Measurements from ENCODE around the gene ADCY3. TPM values are rescaled to one million over a fixed set of nuclear protein-coding genes. Genes with fewer than 3 reads are reported as not detected.

Gene ADCY3
- total RNA-seq (67.6 TPM), polyA plus RNA-seq (10 to 100 TPM in 2 of 4 donors, 1 to 10 TPM in 2; 3.8 to 12.8 (median 7.5) TPM)

GRCh38 chr2:24920098-24920808 lies at the start of gene ADCY3:
Gene ADCY3, minus strand, starts transcription at chr2:24920237. Its CDS starts 1,250 bp downstream, at chr2:24918987.
- H3K27me3 ChIP-seq (ENCODE audit: control insufficient read depth, insufficient read depth, low read length), result no peaks in the 10 kb centered on the region
- Mint-ChIP-seq H3K4me1 (peaks cover 5 to 42% (median 29%) of the 10 kb centered on the region in 4 donors), H3K4me3 (peak within 1 kb of the TSS; percentile 94 to 97 (median 96)), H3K27ac (peak within 1 kb of the TSS; percentile 33 to 95 (median 88)), H3K36me3 (no peaks in the 10 kb centered on the region), H3K27me3 (peaks cover 7% of the 10 kb centered on the region), H3K9me3 (peaks cover 0 to 2% (median 0%) of the 10 kb centered on the region in 7 donors)
- no peaks in the 10 kb centered on the region for H3K36me3 ChIP-seq (ENCODE audit: control insufficient read depth, insufficient read depth, low read length)
- H3K9me3 ChIP-seq (ENCODE audit: control insufficient read depth in 2 of 2, low read length in 2 of 2), result no peaks in the 10 kb centered on the region
- peak within 1 kb of the TSS; percentile 79 for H3K4me3 ChIP-seq (ENCODE audit: low read depth, low read length)
- DNase-seq (peak; percentile 56 to 80 (median 65)), ATAC-seq (ENCODE audit: low read depth in 2 of 2) (peak; percentile 68 to 69)
- peak within 1 kb of the TSS; percentile 55 for H3K27ac ChIP-seq (ENCODE audit: insufficient read depth, low read length, poor library complexity, severe bottlenecking)
- H3K4me1 ChIP-seq (ENCODE audit: control insufficient read depth, insufficient read depth, low read length, poor library complexity, severe bottlenecking), result peaks cover 40% of the 10 kb centered on the region

GRCh38 chr2:24969784-24970183 lies 49.7 kb upstream of the ADCY3 start:
- Mint-ChIP-seq H3K9me3 (no peaks in the 10 kb centered on the region), H3K4me3 (peak overlapping the region in 1 of 4 donors; percentile 1), H3K36me3 (peaks cover 18% of the 10 kb centered on the region), H3K4me1 (peaks cover 8 to 28% (median 23%) of the 10 kb centered on the region in 4 donors), H3K27ac (peak overlapping the region in 1 of 3 donors; percentile 100), H3K27me3 (peaks cover 6% of the 10 kb centered on the region)
- peaks cover 17% of the 10 kb centered on the region for H3K36me3 ChIP-seq (ENCODE audit: control insufficient read depth, insufficient read depth, low read length)
- peaks cover 23% of the 10 kb centered on the region for H3K4me1 ChIP-seq (ENCODE audit: control insufficient read depth, insufficient read depth, low read length, poor library complexity, severe bottlenecking)
- no peaks in the 10 kb centered on the region for H3K9me3 ChIP-seq (ENCODE audit: control insufficient read depth in 2 of 2, low read length in 2 of 2)
- no peak for DNase-seq
- H3K27me3 ChIP-seq (ENCODE audit: control insufficient read depth, insufficient read depth, low read length), result no peaks in the 10 kb centered on the region
- peak overlapping the region; percentile 100 for H3K27ac ChIP-seq (ENCODE audit: insufficient read depth, low read length, poor library complexity, severe bottlenecking)
- ATAC-seq (ENCODE audit: low read depth in 2 of 2), result no peak
- H3K4me3 ChIP-seq (ENCODE audit: low read depth, low read length), result no peak overlapping the region

GRCh38 chr2:24961903-24962302 lies 41.9 kb upstream of the ADCY3 start:
- Histone ChIP-seq H3K9me3 (ENCODE audit: control insufficient read depth in 2 of 2, low read length in 2 of 2) (no peaks in the 10 kb centered on the region), H3K4me3 (ENCODE audit: low read depth, low read length) (no peak overlapping the region), H3K27ac (ENCODE audit: insufficient read depth, low read length, poor library complexity, severe bottlenecking) (no peak overlapping the region), H3K36me3 (ENCODE audit: control insufficient read depth, insufficient read depth, low read length) (peaks cover 68% of the 10 kb centered on the region), H3K27me3 (ENCODE audit: control insufficient read depth, insufficient read depth, low read length) (no peaks in the 10 kb centered on the region), H3K4me1 (ENCODE audit: control insufficient read depth, insufficient read depth, low read length, poor library complexity, severe bottlenecking) (no peaks in the 10 kb centered on the region)
- no peak overlapping the region for H3K27ac Mint-ChIP-seq
- H3K4me3 Mint-ChIP-seq, result no peak overlapping the region
- peaks cover 0 to 3% (median 0%) of the 10 kb centered on the region in 7 donors for H3K9me3 Mint-ChIP-seq
- no peaks in the 10 kb centered on the region for H3K27me3 Mint-ChIP-seq
- H3K4me1 Mint-ChIP-seq, result peaks cover 1 to 31% (median 15%) of the 10 kb centered on the region in 4 donors
- DNase-seq (no peak), ATAC-seq (ENCODE audit: low read depth in 2 of 2) (no peak)
- H3K36me3 Mint-ChIP-seq, result peaks cover 77% of the 10 kb centered on the region

GRCh38 chr2:24959761-24960160 lies 39.7 kb upstream of the ADCY3 start:
- H3K4me1 Mint-ChIP-seq, result peaks cover 0 to 25% (median 14%) of the 10 kb centered on the region in 4 donors
- DNase-seq (no peak), ATAC-seq (ENCODE audit: low read depth in 2 of 2) (no peak)
- no peak overlapping the region for H3K4me3 Mint-ChIP-seq
- Histone ChIP-seq H3K36me3 (ENCODE audit: control insufficient read depth, insufficient read depth, low read length) (peaks cover 76% of the 10 kb centered on the region), H3K4me1 (ENCODE audit: control insufficient read depth, insufficient read depth, low read length, poor library complexity, severe bottlenecking) (no peaks in the 10 kb centered on the region), H3K4me3 (ENCODE audit: low read depth, low read length) (no peak overlapping the region), H3K27me3 (ENCODE audit: control insufficient read depth, insufficient read depth, low read length) (no peaks in the 10 kb centered on the region), H3K27ac (ENCODE audit: insufficient read depth, low read length, poor library complexity, severe bottlenecking) (no peak overlapping the region), H3K9me3 (ENCODE audit: control insufficient read depth in 2 of 2, low read length in 2 of 2) (peaks cover 10 to 11% of the 10 kb centered on the region in 2 experiments)
- peaks cover 1 to 19% (median 8%) of the 10 kb centered on the region in 7 donors for H3K9me3 Mint-ChIP-seq
- H3K36me3 Mint-ChIP-seq, result peaks cover 86% of the 10 kb centered on the region
- no peaks in the 10 kb centered on the region for H3K27me3 Mint-ChIP-seq
- peak overlapping the region in 2 of 3 donors; percentile 5 to 30 for H3K27ac Mint-ChIP-seq

- Histone ChIP-seq H3K4me3 (ENCODE audit: low read depth, low read length) (no peak overlapping the region), H3K9me3 (ENCODE audit: control insufficient read depth in 2 of 2, low read length in 2 of 2) (peaks cover 11 to 13% of the 10 kb centered on the region in 2 experiments), H3K4me1 (ENCODE audit: control insufficient read depth, insufficient read depth, low read length, poor library complexity, severe bottlenecking) (no peaks in the 10 kb centered on the region), H3K36me3 (ENCODE audit: control insufficient read depth, insufficient read depth, low read length) (peaks cover 74% of the 10 kb centered on the region), H3K27ac (ENCODE audit: insufficient read depth, low read length, poor library complexity, severe bottlenecking) (no peak overlapping the region), H3K27me3 (ENCODE audit: control insufficient read depth, insufficient read depth, low read length) (no peaks in the 10 kb centered on the region)
- no peak for ATAC-seq (ENCODE audit: low read depth in 2 of 2)
- Mint-ChIP-seq H3K27me3 (no peaks in the 10 kb centered on the region), H3K4me3 (no peak overlapping the region), H3K9me3 (peaks cover 1 to 23% (median 8%) of the 10 kb centered on the region in 7 donors), H3K4me1 (peaks cover 0 to 25% (median 12%) of the 10 kb centered on the region in 4 donors), H3K36me3 (peaks cover 89% of the 10 kb centered on the region), H3K27ac (no peak overlapping the region)
- no peak for DNase-seq
Measured at GRCh38 chr2:24958411-24958935, 38.4 kb upstream of the ADCY3 start.

GRCh38 chr2:24957976-24958375 lies 37.9 kb upstream of the ADCY3 start:
- no peak overlapping the region for H3K4me3 ChIP-seq (ENCODE audit: low read depth, low read length)
- H3K4me3 Mint-ChIP-seq, result no peak overlapping the region
- H3K4me1 ChIP-seq (ENCODE audit: control insufficient read depth, insufficient read depth, low read length, poor library complexity, severe bottlenecking), result no peaks in the 10 kb centered on the region
- peaks cover 73% of the 10 kb centered on the region for H3K36me3 ChIP-seq (ENCODE audit: control insufficient read depth, insufficient read depth, low read length)
- H3K9me3 Mint-ChIP-seq, result peaks cover 1 to 23% (median 8%) of the 10 kb centered on the region in 7 donors
- H3K9me3 ChIP-seq (ENCODE audit: control insufficient read depth in 2 of 2, low read length in 2 of 2), result peaks cover 11 to 13% of the 10 kb centered on the region in 2 experiments
- DNase-seq (no peak), ATAC-seq (ENCODE audit: low read depth in 2 of 2) (no peak)
- peaks cover 85% of the 10 kb centered on the region for H3K36me3 Mint-ChIP-seq
- peaks cover 0 to 28% (median 12%) of the 10 kb centered on the region in 4 donors for H3K4me1 Mint-ChIP-seq
- peak overlapping the region in 1 of 3 donors; percentile 37 for H3K27ac Mint-ChIP-seq
- no peaks in the 10 kb centered on the region for H3K27me3 ChIP-seq (ENCODE audit: control insufficient read depth, insufficient read depth, low read length)
- H3K27me3 Mint-ChIP-seq, result no peaks in the 10 kb centered on the region
- no peak overlapping the region for H3K27ac ChIP-seq (ENCODE audit: insufficient read depth, low read length, poor library complexity, severe bottlenecking)

GRCh38 chr2:24957221-24957620 lies 37.2 kb upstream of the ADCY3 start:
- H3K27me3 Mint-ChIP-seq, result no peaks in the 10 kb centered on the region
- peaks cover 72% of the 10 kb centered on the region for H3K36me3 ChIP-seq (ENCODE audit: control insufficient read depth, insufficient read depth, low read length)

More at GRCh38 chr2:24957221-24957620, 37.2 kb upstream of the ADCY3 start:
- H3K27me3 ChIP-seq (ENCODE audit: control insufficient read depth, insufficient read depth, low read length), result no peaks in the 10 kb centered on the region
- H3K27ac Mint-ChIP-seq, result no peak overlapping the region
- H3K4me3 ChIP-seq (ENCODE audit: low read depth, low read length), result no peak overlapping the region
- H3K27ac ChIP-seq (ENCODE audit: insufficient read depth, low read length, poor library complexity, severe bottlenecking), result no peak overlapping the region
- H3K4me1 Mint-ChIP-seq, result peaks cover 0 to 30% (median 12%) of the 10 kb centered on the region in 4 donors
- H3K36me3 Mint-ChIP-seq, result peaks cover 84% of the 10 kb centered on the region
- no peak overlapping the region for H3K4me3 Mint-ChIP-seq
- H3K9me3 ChIP-seq (ENCODE audit: control insufficient read depth in 2 of 2, low read length in 2 of 2), result peaks cover 11 to 13% of the 10 kb centered on the region in 2 experiments
- peaks cover 1 to 23% (median 8%) of the 10 kb centered on the region in 7 donors for H3K9me3 Mint-ChIP-seq
- DNase-seq, result no peak
- H3K4me1 ChIP-seq (ENCODE audit: control insufficient read depth, insufficient read depth, low read length, poor library complexity, severe bottlenecking), result no peaks in the 10 kb centered on the region
- no peak for ATAC-seq (ENCODE audit: low read depth in 2 of 2)

All from CD4-positive, CD25-positive, alpha-beta regulatory T cell (primary cell).